ENCODE measurements around the gene DNAJC5G. TPM values are rescaled to one million over a fixed set of nuclear protein-coding genes. Genes with fewer than 3 reads are reported as not detected.

Gene DNAJC5G
- polyA plus RNA-seq, 6 donors from 2014 or later, result not detected

GRCh38 chr2:27243391-27244130 lies 31.7 kb upstream of the DNAJC5G start:
- peaks cover 0 to 5% (median 0%) of the 10 kb centered on the region in 3 donors for H3K4me1 Mint-ChIP-seq
- peaks cover 0 to 7% (median 0%) of the 10 kb centered on the region in 3 donors for H3K27me3 Mint-ChIP-seq
- ATAC-seq (ENCODE audit: low read depth in 2 of 2) (no peak), DNase-seq (no peak)
- H3K27ac Mint-ChIP-seq, result no peak overlapping the region
- H3K9me3 Mint-ChIP-seq, result no peaks in the 10 kb centered on the region
- H3K4me3 Mint-ChIP-seq, result no peak overlapping the region
- peaks cover 0 to 14% of the 10 kb centered on the region in 2 donors for H3K36me3 Mint-ChIP-seq

- Mint-ChIP-seq H3K36me3 (peaks cover 0 to 8% of the 10 kb centered on the region in 2 donors), H3K4me3 (peak overlapping the region in 1 of 8 donors; percentile 60), H3K4me1 (peaks cover 0 to 5% (median 0%) of the 10 kb centered on the region in 3 donors), H3K9me3 (no peaks in the 10 kb centered on the region), H3K27me3 (peaks cover 0 to 7% (median 0%) of the 10 kb centered on the region in 3 donors), H3K27ac (peak overlapping the region in 2 of 6 donors; percentile 72 to 84)
- no peak for ATAC-seq (ENCODE audit: low read depth in 2 of 2)
- DNase-seq, result no peak
These were observed 30.1 kb upstream of the DNAJC5G start for GRCh38 chr2:27245116-27245515.

- Mint-ChIP-seq H3K36me3 (peaks cover 0 to 3% of the 10 kb centered on the region in 2 donors), H3K9me3 (no peaks in the 10 kb centered on the region), H3K27ac (no peak overlapping the region), H3K4me3 (no peak overlapping the region), H3K4me1 (peaks cover 0 to 5% (median 3%) of the 10 kb centered on the region in 3 donors), H3K27me3 (peaks cover 0 to 10% (median 3%) of the 10 kb centered on the region in 3 donors)
- ATAC-seq (ENCODE audit: low read depth in 2 of 2) (no peak), DNase-seq (no peak)
These were observed 29.6 kb upstream of the DNAJC5G start for GRCh38 chr2:27245626-27246025.

- H3K4me3 Mint-ChIP-seq, result no peak overlapping the region
- H3K9me3 Mint-ChIP-seq, result no peaks in the 10 kb centered on the region
- peaks cover 7 to 25% (median 16%) of the 10 kb centered on the region in 3 donors for H3K27me3 Mint-ChIP-seq
- no peaks in the 10 kb centered on the region for H3K36me3 Mint-ChIP-seq
- no peak overlapping the region for H3K27ac Mint-ChIP-seq
- DNase-seq, result no peak
- H3K4me1 Mint-ChIP-seq, result peaks cover 0 to 4% (median 0%) of the 10 kb centered on the region in 3 donors
- ATAC-seq (ENCODE audit: low read depth in 2 of 2), result no peak
These were observed 27.3 kb upstream of the DNAJC5G start for GRCh38 chr2:27247893-27248292.

- Mint-ChIP-seq H3K9me3 (no peaks in the 10 kb centered on the region), H3K36me3 (no peaks in the 10 kb centered on the region), H3K4me1 (peaks cover 0 to 4% (median 0%) of the 10 kb centered on the region in 3 donors), H3K4me3 (no peak overlapping the region), H3K27me3 (peaks cover 7 to 27% (median 19%) of the 10 kb centered on the region in 3 donors), H3K27ac (no peak overlapping the region)
- ATAC-seq (ENCODE audit: low read depth in 2 of 2) (no peak), DNase-seq (no peak)
These were observed 25.9 kb upstream of the DNAJC5G start for GRCh38 chr2:27249159-27249890.

- Mint-ChIP-seq H3K4me1 (peaks cover 0 to 4% (median 0%) of the 10 kb centered on the region in 3 donors), H3K27me3 (peaks cover 7 to 35% (median 27%) of the 10 kb centered on the region in 3 donors), H3K27ac (no peak overlapping the region), H3K4me3 (no peak overlapping the region), H3K9me3 (no peaks in the 10 kb centered on the region), H3K36me3 (no peaks in the 10 kb centered on the region)
- DNase-seq, result peak; percentile 25
- ATAC-seq (ENCODE audit: low read depth in 2 of 2), result peak; percentile 59 to 71
These were observed 25.2 kb upstream of the DNAJC5G start for GRCh38 chr2:27249891-27250651.

GRCh38 chr2:27250652-27251379 lies 24.4 kb upstream of the DNAJC5G start:
- ATAC-seq (ENCODE audit: low read depth in 2 of 2), result no peak
- H3K27me3 Mint-ChIP-seq, result peaks cover 12 to 39% (median 34%) of the 10 kb centered on the region in 3 donors
- no peaks in the 10 kb centered on the region for H3K36me3 Mint-ChIP-seq
- no peak overlapping the region for H3K27ac Mint-ChIP-seq
- no peak overlapping the region for H3K4me3 Mint-ChIP-seq
- H3K4me1 Mint-ChIP-seq, result peaks cover 0 to 4% (median 0%) of the 10 kb centered on the region in 3 donors
- DNase-seq, result no peak
- no peaks in the 10 kb centered on the region for H3K9me3 Mint-ChIP-seq

GRCh38 chr2:27251766-27252165 lies 23.5 kb upstream of the DNAJC5G start:
- Mint-ChIP-seq H3K27me3 (peaks cover 12 to 49% (median 44%) of the 10 kb centered on the region in 3 donors), H3K9me3 (no peaks in the 10 kb centered on the region), H3K36me3 (no peaks in the 10 kb centered on the region)

GRCh38 chr2:27255187-27255586 lies 20.0 kb upstream of the DNAJC5G start:
- H3K36me3 Mint-ChIP-seq, result no peaks in the 10 kb centered on the region
- ATAC-seq (ENCODE audit: low read depth in 2 of 2), result no peak
- DNase-seq, result no peak
- no peaks in the 10 kb centered on the region for H3K9me3 Mint-ChIP-seq
- peaks cover 29 to 76% (median 74%) of the 10 kb centered on the region in 3 donors for H3K27me3 Mint-ChIP-seq
- H3K4me3 Mint-ChIP-seq, result no peak overlapping the region
- H3K27ac Mint-ChIP-seq, result peak overlapping the region in 1 of 6 donors; percentile 37
- peaks cover 0 to 4% (median 0%) of the 10 kb centered on the region in 3 donors for H3K4me1 Mint-ChIP-seq

More at GRCh38 chr2:27251766-27252165, 23.5 kb upstream of the DNAJC5G start:
- DNase-seq, result no peak
- Mint-ChIP-seq H3K27ac (peak overlapping the region in 1 of 6 donors; percentile 24), H3K4me1 (peaks cover 0 to 4% (median 0%) of the 10 kb centered on the region in 3 donors), H3K4me3 (no peak overlapping the region)
- no peak for ATAC-seq (ENCODE audit: low read depth in 2 of 2)

- Mint-ChIP-seq H3K4me1 (peaks cover 0 to under 1% (median 0%) of the 10 kb centered on the region in 3 donors), H3K27ac (no peak overlapping the region)
These were observed 19.6 kb upstream of the DNAJC5G start for GRCh38 chr2:27255660-27256059.

GRCh38 chr2:27256855-27257454 lies 18.3 kb upstream of the DNAJC5G start:
- Mint-ChIP-seq H3K27ac (peak overlapping the region in 1 of 6 donors; percentile 9), H3K4me1 (peaks cover 11% of the 10 kb centered on the region in 3 donors), H3K4me3 (no peak overlapping the region), H3K36me3 (peaks cover 0 to 14% of the 10 kb centered on the region in 2 donors), H3K27me3 (peaks cover 40 to 78% (median 75%) of the 10 kb centered on the region in 3 donors), H3K9me3 (no peaks in the 10 kb centered on the region)
- DNase-seq (no peak), ATAC-seq (ENCODE audit: low read depth in 2 of 2) (no peak)

More at GRCh38 chr2:27255660-27256059, 19.6 kb upstream of the DNAJC5G start:
- no peak overlapping the region for H3K4me3 Mint-ChIP-seq
- H3K27me3 Mint-ChIP-seq, result peaks cover 34 to 78% (median 75%) of the 10 kb centered on the region in 3 donors
- DNase-seq, result no peak
- no peak for ATAC-seq (ENCODE audit: low read depth in 2 of 2)
- no peaks in the 10 kb centered on the region for H3K9me3 Mint-ChIP-seq
- peaks cover 0 to under 1% of the 10 kb centered on the region in 2 donors for H3K36me3 Mint-ChIP-seq

GRCh38 chr2:27258051-27258450 lies 17.2 kb upstream of the DNAJC5G start:
- H3K4me3 Mint-ChIP-seq, result no peak overlapping the region
- peaks cover 0 to 15% of the 10 kb centered on the region in 2 donors for H3K36me3 Mint-ChIP-seq
- peak overlapping the region in 1 of 6 donors; percentile 73 for H3K27ac Mint-ChIP-seq
- no peaks in the 10 kb centered on the region for H3K9me3 Mint-ChIP-seq
- peaks cover 11 to 13% (median 12%) of the 10 kb centered on the region in 3 donors for H3K4me1 Mint-ChIP-seq
- H3K27me3 Mint-ChIP-seq, result peaks cover 40 to 82% (median 75%) of the 10 kb centered on the region in 3 donors
- ATAC-seq (ENCODE audit: low read depth in 2 of 2) (no peak), DNase-seq (no peak)
